Endothelial cell of umbilical vein (primary cell): ENCODE results near the gene UBE2QL1. TPM values are rescaled to one million over a fixed set of nuclear protein-coding genes. Genes with fewer than 3 reads are reported as not detected.

Source experiments
- BruUV-seq: library from RNA; stranded (reverse); fragments of 400-500 nt; replicated peaks from 2 replicates; lab custom pipeline; 2021; lab: Mats Ljungman, UMichigan
- CTCF ChIA-PET: fragments of 300-600, 350-600 bp; sonication (Branson Sonifier 250); formaldehyde crosslinking; loops from one replicate; lab custom pipeline; 2021; ENCODE audit warnings: antibody characterized with exemption, inconsistent platforms; lab: Charles Lee
- POLR2A ChIA-PET: fragments of 300-600, 350-600 bp; sonication (Branson Sonifier 250); formaldehyde crosslinking; loops from one replicate; lab custom pipeline; 2021; ENCODE audit warnings: antibody characterized with exemption, inconsistent platforms; lab: Charles Lee
- DNase-seq: peaks from one replicate; pipeline ENCODE4 v3.0.0-alpha.2; 2011; ENCODE audit warnings: low read depth, low spot score
- FAIRE-seq: peaks from 2 replicates; lab custom pipeline; 2011; peaks lifted over from hg19 to GRCh38; lab: Jason Lieb, UNC
- H2AFZ ChIP-seq: 2 replicates; pipeline ENCODE4 v1.6.0; 2012; ENCODE audit warnings: low read depth, low read length, control low read depth, inconsistent platforms
- H3K27ac ChIP-seq: 2 replicates; pipeline ENCODE4 v1.5.1; 2011; ENCODE audit warnings: low read depth, mild to moderate bottlenecking, control low read depth, low read length, moderate library complexity; ENCODE audit not compliant: insufficient read depth
- H3K27me3 ChIP-seq, 2 experiments: 2 replicates each; pipeline versions ENCODE4 v1.6.0 to v1.6.1; 2011; ENCODE audit warnings: low read length in 2 of 2, mixed read lengths in 1 of 2; ENCODE audit not compliant: control insufficient read depth in 2 of 2, insufficient read depth in 2 of 2
- H3K36me3 ChIP-seq, 2 experiments: 2 replicates in 1 of 2; 3 replicates in 1 of 2; pipeline ENCODE4 v1.5.1; 2011; ENCODE audit warnings: low read length in 2 of 2, mild to moderate bottlenecking in 1 of 2, moderate library complexity in 1 of 2; ENCODE audit not compliant: control insufficient read depth in 2 of 2, insufficient read depth in 2 of 2; ENCODE audit errors: extremely low read depth in 1 of 2
- H3K4me1 ChIP-seq: 3 replicates; pipeline ENCODE4 v1.5.1; 2011; ENCODE audit warnings: mild to moderate bottlenecking, low read length; ENCODE audit not compliant: control insufficient read depth, insufficient read depth; ENCODE audit errors: extremely low read depth
- H3K4me2 ChIP-seq: 2 replicates; pipeline ENCODE4 v1.6.1; 2011; ENCODE audit warnings: low read length, control low read depth, mixed read lengths; ENCODE audit not compliant: insufficient read depth
- H3K4me3 ChIP-seq, 3 experiments: fragments of 200-600 bp in 1 of 3; sonication (generic), shearing (Covaris generic) in 1 of 3; replicated peaks in 1 of 3; 2 replicates each; pipeline ENCODE4 v1.5.1; 2011 to 2016; ENCODE audit warnings: control low read depth in 3 of 3, low read length in 3 of 3, mild to moderate bottlenecking in 2 of 3, inconsistent platforms in 1 of 3, low read depth in 1 of 3, moderate library complexity in 1 of 3; ENCODE audit not compliant: insufficient read depth in 1 of 3
- H3K79me2 ChIP-seq: 2 replicates; pipeline ENCODE4 v1.6.0; 2012; ENCODE audit warnings: low read length, inconsistent platforms; ENCODE audit not compliant: control insufficient read depth, insufficient read depth
- H3K9ac ChIP-seq: replicated peaks from 2 replicates; pipeline ENCODE3; 2011; ENCODE audit warnings: low read length, control low read depth; ENCODE audit not compliant: insufficient read depth; ENCODE audit errors: extremely low read depth
- H3K9me1 ChIP-seq: replicated peaks from 3 replicates; pipeline ENCODE4 v1.6.0; 2011; ENCODE audit warnings: mild to moderate bottlenecking, low read length; ENCODE audit not compliant: control insufficient read depth, insufficient read depth; ENCODE audit errors: extremely low read depth
- H3K9me3 ChIP-seq: replicated peaks from 2 replicates; pipeline ENCODE4 v1.5.1; 2012; ENCODE audit warnings: low read length, inconsistent platforms; ENCODE audit not compliant: control insufficient read depth, insufficient read depth
- H4K20me1 ChIP-seq: replicated peaks from 2 replicates; pipeline ENCODE3; 2011; ENCODE audit warnings: mild to moderate bottlenecking, low read length; ENCODE audit not compliant: control insufficient read depth, insufficient read depth; ENCODE audit errors: extremely low read depth
- CTCF ChIP-seq, 2 donors: IDR thresholded peaks; 1 replicate in 1 of 2; 2 replicates in 1 of 2; pipeline ENCODE4 v1.5.1; 2011; ENCODE audit warnings: low read length in 2 of 2, mild to moderate bottlenecking in 2 of 2, moderate library complexity in 2 of 2, control low read depth in 1 of 2, inconsistent platforms in 1 of 2, low read depth in 1 of 2; ENCODE audit not compliant: insufficient read depth in 1 of 2; ENCODE audit errors: extremely low read depth in 1 of 2
- EZH2 ChIP-seq: IDR thresholded peaks from 2 replicates; pipeline ENCODE4 v1.6.1; 2012; ENCODE audit warnings: borderline replicate concordance, low read depth, mild to moderate bottlenecking, moderate library complexity, low read length, inconsistent platforms; ENCODE audit not compliant: severe bottlenecking
- FOS ChIP-seq: IDR thresholded peaks from 2 replicates; pipeline ENCODE4 v1.6.1; 2011; ENCODE audit warnings: mild to moderate bottlenecking, low read length, moderate library complexity, borderline replicate concordance; ENCODE audit not compliant: insufficient read depth
- GATA2 ChIP-seq: IDR thresholded peaks from 2 replicates; pipeline ENCODE4 v1.7.0; 2011; ENCODE audit warnings: low read depth, mild to moderate bottlenecking, moderate library complexity, mixed read lengths, low read length; ENCODE audit not compliant: insufficient read length, insufficient read depth
- JUN ChIP-seq: IDR thresholded peaks from 2 replicates; pipeline ENCODE4 v1.6.1; 2011; ENCODE audit warnings: borderline replicate concordance, low read depth; ENCODE audit not compliant: insufficient read length, insufficient read depth
- MAX ChIP-seq: IDR thresholded peaks from 2 replicates; pipeline ENCODE4 v1.6.1; 2011; ENCODE audit not compliant: insufficient read depth, insufficient read length
- MYC ChIP-seq: IDR thresholded peaks from one replicate; pipeline ENCODE4 v1.6.1; 2011; ENCODE audit warnings: mild to moderate bottlenecking, low read depth, low read length
- POLR2A ChIP-seq: IDR thresholded peaks from 2 replicates; pipeline ENCODE4 v1.6.1; 2012; ENCODE audit warnings: low read depth, mild to moderate bottlenecking, control low read depth, low read length
- dilution Hi-C: fragments of 300-500 bp; cut with MboI; formaldehyde crosslinking; loops from one replicate; pipeline ENCODE4 v1.15.0; 2019; ENCODE audit warnings: low sequenced_read_pairs; ENCODE audit not compliant: extremely low pct_ligation_motif_present
- intact Hi-C: fragments of 100-400 bp; cut with micrococcal nuclease; formaldehyde crosslinking; loops from one replicate; pipeline ENCODE4 v1.10.0; 2022
- polyA plus RNA-seq, 4 experiments: library from polyadenylated mRNA; depleted of rRNA in 3 of 4; stranded (reverse) in 3 of 4; unstranded in 1 of 4; fragments of >200 nt; gene quantifications; 2 replicates each; pipeline versions ENCODE4 v1.2.1 to v1.2.3, GENCODE V29; 2011 to 2012; ENCODE audit warnings: missing spikeins in 1 of 4
- total RNA-seq: library from RNA; stranded (reverse); gene quantifications from 2 replicates; pipeline ENCODE4 v1.2.3, GENCODE V29; 2021

UBE2QL1 gene
- total and polyA plus RNA-seq, 2 donors (not counting 3 experiments of a cell fraction or from before 2014, with no cell fraction given) = 0.04 to 0.15 TPM

GRCh38 chr5:6475626-6476312 is 27.1 kb downstream of the UBE2QL1 start:
- DNase-seq (no peak), FAIRE-seq (no peak)
- Histone ChIP-seq H3K27ac (no peak overlapping the region), H4K20me1 (no peaks in the 10 kb centered on the region), H2AFZ (no peak overlapping the region), H3K9me1 (no peaks in the 10 kb centered on the region), H3K4me3 (no peak overlapping the region), H3K4me2 (no peak overlapping the region), H3K4me1 (no peaks in the 10 kb centered on the region), H3K9ac (no peak overlapping the region), H3K36me3 (no peaks in the 10 kb centered on the region), H3K9me3 (no peaks in the 10 kb centered on the region), H3K27me3 (no peaks in the 10 kb centered on the region), H3K79me2 (no peaks in the 10 kb centered on the region)
- intact Hi-C loops (no loop called here), dilution Hi-C loops (no loop called here)
- ChIA-PET POLR2A (interaction anchor here (0.6 kb wide), 1 partner anchor 102 kb away, joined by 4 read pairs; no protein-coding TSS in a partner anchor), CTCF (interaction anchor here (1.0 kb wide), 1 partner anchor 41 kb away, joined by 3 read pairs; no protein-coding TSS in a partner anchor)
- TF ChIP-seq MAX (no peak), EZH2 (no peak), MYC (no peak), JUN (no peak), CTCF (IDR thresholded peaks at IDR 0.05; ENCODE audit: extremely low read depth in 1 of 2, insufficient read depth in 1 of 2, low read depth in 1 of 2, low read length in 2 of 2) (no peak), FOS (no peak), POLR2A (no peak), GATA2 (no peak)
- BruUV-seq = no TSS peak
